SK-N-SH (cell line): ENCODE results near the gene RBM44. TPM values are rescaled to one million over a fixed set of nuclear protein-coding genes. Genes with fewer than 3 reads are reported as not detected.

Source experiments
- CTCF ChIA-PET: fragments of 300-600, 350-600 bp; formaldehyde crosslinking; extraction: SDS; loops from one replicate; lab custom pipeline; 2021; lab: Yijun Ruan, JAX
- POLR2A ChIA-PET: fragments of 350-600 bp; sonication (Branson Sonifier 250); formaldehyde crosslinking; extraction: SDS; loops from one replicate; lab custom pipeline; 2020; ENCODE audit warnings: antibody characterized with exemption, inconsistent platforms; lab: Yijun Ruan, JAX
- DNase-seq: peaks from one replicate; pipeline ENCODE4 v3.0.0; 2012
- H2AFZ ChIP-seq: fragments of 200-600 bp; sonication (generic); 2 replicates; pipeline ENCODE4 v1.8.1; 2016; ENCODE audit warnings: antibody characterized with exemption, mild to moderate bottlenecking, low read depth
- H3F3A ChIP-seq: fragments of 200-600 bp; sonication (generic); replicated peaks from 2 replicates; pipeline ENCODE3; 2016; ENCODE audit warnings: antibody characterized with exemption, mild to moderate bottlenecking; ENCODE audit not compliant: insufficient read depth
- H3K27ac ChIP-seq, 2 experiments: fragments of 200-500 bp in 1 of 2; fragments of 200-600 bp in 1 of 2; sonication (Bioruptor generic) in 1 of 2; sonication (generic), shearing (Covaris generic) in 1 of 2; 2 replicates each; pipeline versions ENCODE4 v1.5.1 to v1.6.1; 2014 to 2016; ENCODE audit warnings: low read depth in 2 of 2, inconsistent platforms in 1 of 2, low read length in 1 of 2, mild to moderate bottlenecking in 1 of 2, mixed read lengths in 1 of 2
- H3K27me3 ChIP-seq: fragments of 200-600 bp; sonication (generic), shearing (Covaris generic); 2 replicates; pipeline ENCODE4 v1.6.1; 2016; ENCODE audit warnings: mixed run types; ENCODE audit not compliant: insufficient read depth
- H3K36me3 ChIP-seq, 2 experiments: fragments of 200-500 bp in 1 of 2; fragments of 200-600 bp in 1 of 2; sonication (Bioruptor generic) in 1 of 2; sonication (generic) in 1 of 2; replicated peaks in 1 of 2; 2 replicates each; pipeline versions ENCODE3 to v1.5.1; 2014 to 2016; ENCODE audit warnings: low read length in 1 of 2, mild to moderate bottlenecking in 1 of 2; ENCODE audit not compliant: insufficient read depth in 2 of 2, control insufficient read depth in 1 of 2
- H3K4me1 ChIP-seq, 2 experiments: fragments of 200-500 bp in 1 of 2; fragments of 200-600 bp in 1 of 2; sonication (Bioruptor generic) in 1 of 2; sonication (generic), shearing (Covaris generic) in 1 of 2; 2 replicates each; pipeline versions ENCODE4 v1.5.1 to v1.6.1; 2014 to 2016; ENCODE audit warnings: low read depth in 1 of 2, low read length in 1 of 2, mixed run types in 1 of 2; ENCODE audit not compliant: insufficient read depth in 2 of 2, control insufficient read depth in 1 of 2
- H3K4me2 ChIP-seq: fragments of 200-600 bp; sonication (generic), shearing (Covaris generic); 2 replicates; pipeline ENCODE4 v1.6.1; 2017; ENCODE audit warnings: mixed run types
- H3K4me3 ChIP-seq, 2 experiments: fragments of 200-500 bp in 1 of 2; fragments of 200-600 bp in 1 of 2; sonication (Bioruptor generic) in 1 of 2; sonication (generic), shearing (Covaris generic) in 1 of 2; 2 replicates each; pipeline versions ENCODE4 v1.5.1 to v1.8.1; 2014 to 2016; ENCODE audit warnings: low read depth in 2 of 2, inconsistent platforms in 1 of 2, low read length in 1 of 2, mild to moderate bottlenecking in 1 of 2, mixed read lengths in 1 of 2, moderate library complexity in 1 of 2
- H3K79me2 ChIP-seq: fragments of 200-600 bp; sonication (generic); 2 replicates; pipeline ENCODE4 v1.8.1; 2017; ENCODE audit warnings: mild to moderate bottlenecking; ENCODE audit not compliant: insufficient read depth
- H3K9ac ChIP-seq: fragments of 200-600 bp; sonication (generic); 2 replicates; pipeline ENCODE4 v1.6.1; 2017; ENCODE audit warnings: mixed run types
- H3K9me2 ChIP-seq: fragments of 200-600 bp; sonication (generic); 2 replicates; pipeline ENCODE4 v1.6.1; 2017; ENCODE audit warnings: mixed run types
- H3K9me3 ChIP-seq: fragments of 200-600 bp; sonication (generic); 2 replicates; pipeline ENCODE4 v1.6.1; 2017; ENCODE audit warnings: mixed run types, mild to moderate bottlenecking, moderate library complexity
- H4K20me1 ChIP-seq: fragments of 200-600 bp; sonication (generic); 2 replicates; pipeline ENCODE4 v1.6.1; 2017; ENCODE audit warnings: mild to moderate bottlenecking, mixed run types; ENCODE audit not compliant: insufficient read depth
- CTCF ChIP-seq: fragments of 200-600 bp; sonication (generic); IDR thresholded peaks from 2 replicates; pipeline ENCODE4 v1.6.1; 2017; ENCODE audit warnings: antibody characterized with exemption, mild to moderate bottlenecking, moderate library complexity
- EP300 ChIP-seq, 2 experiments: IDR thresholded peaks; 2 replicates each; pipeline versions ENCODE4 v1.4.0 to v1.6.1; 2012; ENCODE audit warnings: borderline replicate concordance in 1 of 2, low read depth in 1 of 2, low read length in 1 of 2
- EZH2phosphoT487 ChIP-seq: fragments of 200-600 bp; sonication (generic); IDR thresholded peaks from 2 replicates; pipeline ENCODE4 v1.6.1; 2017; ENCODE audit warnings: low read depth, mixed run types, mild to moderate bottlenecking, antibody characterized with exemption, moderate library complexity, borderline replicate concordance
- GABPA ChIP-seq: IDR thresholded peaks from 2 replicates; pipeline ENCODE4 v1.4.0; 2012; ENCODE audit warnings: low read depth, mild to moderate bottlenecking
- GATA2 ChIP-seq: sonication (generic); formaldehyde crosslinking; IDR thresholded peaks from 2 replicates; pipeline ENCODE4 v1.5.0; 2020; ENCODE audit warnings: mild to moderate bottlenecking, missing genetic modification reagents
- MAX ChIP-seq: IDR thresholded peaks from 2 replicates; pipeline ENCODE4 v1.4.0; 2012; ENCODE audit warnings: low read depth
- MEF2A ChIP-seq: IDR thresholded peaks from 2 replicates; pipeline ENCODE4 v1.4.0; 2012; ENCODE audit warnings: low read depth, borderline replicate concordance
- MXI1 ChIP-seq: IDR thresholded peaks from 2 replicates; pipeline ENCODE4 v1.6.1; 2012; ENCODE audit warnings: mild to moderate bottlenecking, low read depth, low read length, improper control_type of control experiment
- NRF1 ChIP-seq: IDR thresholded peaks from 2 replicates; pipeline ENCODE4 v1.6.1; 2012; ENCODE audit warnings: low read depth, mild to moderate bottlenecking, low read length
- PBX3 ChIP-seq: IDR thresholded peaks from 2 replicates; pipeline ENCODE4; 2012
- POLR2AphosphoS5 ChIP-seq: IDR thresholded peaks from 2 replicates; pipeline ENCODE4 v1.6.1; 2012; ENCODE audit warnings: low read depth, low read length
- SMC3 ChIP-seq: IDR thresholded peaks from 2 replicates; pipeline ENCODE4 v1.6.1; 2012; ENCODE audit warnings: low read depth, low read length, improper control_type of control experiment
- TEAD4 ChIP-seq: IDR thresholded peaks from 2 replicates; pipeline ENCODE4 v1.4.0; 2012; ENCODE audit warnings: mild to moderate bottlenecking, borderline replicate concordance; ENCODE audit not compliant: insufficient read depth
- USF1 ChIP-seq: IDR thresholded peaks from 2 replicates; pipeline ENCODE4 v1.4.0; 2012; ENCODE audit warnings: low read depth, borderline replicate concordance
- USF2 ChIP-seq: fragments of 150-350 bp; IDR thresholded peaks from 2 replicates; pipeline ENCODE4 v1.6.1; 2017; ENCODE audit warnings: antibody characterized with exemption, low read length, low read depth, borderline replicate concordance
- WGBS: methylation state at CpG from one replicate; pipeline ENCODE4 v1.1.6; 2017; ENCODE audit warnings: low lambda C conversion rate; 5-methylcytosine and 5-hydroxymethylcytosine counted together
- polyA plus RNA-seq, 3 experiments: library from polyadenylated mRNA; depleted of rRNA; stranded (reverse); fragments of >200 nt; gene quantifications; 2 replicates each; pipeline ENCODE4 v1.2.3, GENCODE V29; 2012

The RBM44 gene
- polyA plus RNA-seq, 1 of the 3 experiments (the other 2 are of a cell fraction), result 0.30 TPM

- Histone ChIP-seq H3K9me3 (no peaks in the 10 kb centered on the region), H3K27ac (no peak overlapping the region), H2AFZ (no peak overlapping the region), H3K9me2 (0 out of 2 replicates have a peak, but pooled peaks cover 2% of the 10 kb centered on the region), H3K9ac (no peak overlapping the region), H3K4me3 (no peak overlapping the region), H3K27me3 (no peaks in the 10 kb centered on the region)
- 85% methylated on average over 3 of the region's 3 CpGs for WGBS
- POLR2A ChIA-PET, result no interaction called here
- TF ChIP-seq USF2 (no peak), PBX3 (no peak), NRF1 (no peak), POLR2AphosphoS5 (no peak), GABPA (no peak), MEF2A (no peak), SMC3 (no peak), EP300 (IDR thresholded peaks at IDR 0.05; ENCODE audit: borderline replicate concordance in 1 of 2, low read depth in 1 of 2, low read length in 1 of 2) (no peak), USF1 (no peak), CTCF (no peak), EZH2phosphoT487 (no peak), GATA2 (CRISPR knock-in tag) (no peak), MAX (no peak), MXI1 (no peak), TEAD4 (no peak)
- TF ChIP-seq, all 33 proteins: peak for 0
- no peak for DNase-seq
- H3K4me2 ChIP-seq, result no peak overlapping the region
- H3F3A ChIP-seq, result no peaks in the 10 kb centered on the region
- CTCF ChIA-PET, result interaction anchor here (0.6 to 1.9 kb wide), 6 partner anchors 9 to 436 kb away, joined by 3 to 5 read pairs (median 4); no protein-coding TSS in a partner anchor
- no peaks in the 10 kb centered on the region; a peak in 1 of 4 replicates for H3K4me1 ChIP-seq
- H3K36me3 ChIP-seq, result no peaks in the 10 kb centered on the region
- no peaks in the 10 kb centered on the region for H4K20me1 ChIP-seq
- no peaks in the 10 kb centered on the region for H3K79me2 ChIP-seq
These were observed 28.9 kb downstream of the RBM44 start for GRCh38 chr2:237827421-237827987.
